ENCODE results near the gene TBC1D16.
"Not testable (repeated sequence)": the region's sequence is repeated elsewhere in the genome, so short reads cannot be mapped to it uniquely, and the experiment has no call there.

The TBC1D16 gene

GRCh38 chr17:80053102-80053501, 17.4 kb upstream of the TBC1D16 start:
- in situ Hi-C loops (cut with MboI; ENCODE audit: low sequenced_read_pairs) = no loop called here

DNA sequence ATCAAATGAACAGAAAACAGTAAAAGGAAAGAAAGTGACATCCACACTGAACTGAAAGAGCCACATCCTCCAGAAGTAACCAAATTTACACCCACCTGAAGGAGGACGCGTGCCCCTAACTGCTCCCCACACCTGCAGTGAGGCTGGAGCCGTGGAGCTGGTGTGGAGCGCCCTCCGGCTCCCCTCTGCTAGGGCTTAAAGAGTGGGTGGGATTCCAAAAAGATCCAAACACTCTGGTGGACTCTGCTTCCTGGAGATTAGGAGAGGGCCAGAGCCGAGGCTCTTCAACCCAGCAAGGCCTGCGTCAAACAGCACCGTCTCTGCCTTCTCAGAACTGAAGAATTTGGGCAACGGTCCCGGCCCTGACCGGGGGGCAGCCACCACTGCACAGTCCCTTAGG, 16.0 kb upstream of the TBC1D16 start:
- in situ Hi-C loops (cut with MboI; ENCODE audit: low sequenced_read_pairs) = no loop called here

DNA sequence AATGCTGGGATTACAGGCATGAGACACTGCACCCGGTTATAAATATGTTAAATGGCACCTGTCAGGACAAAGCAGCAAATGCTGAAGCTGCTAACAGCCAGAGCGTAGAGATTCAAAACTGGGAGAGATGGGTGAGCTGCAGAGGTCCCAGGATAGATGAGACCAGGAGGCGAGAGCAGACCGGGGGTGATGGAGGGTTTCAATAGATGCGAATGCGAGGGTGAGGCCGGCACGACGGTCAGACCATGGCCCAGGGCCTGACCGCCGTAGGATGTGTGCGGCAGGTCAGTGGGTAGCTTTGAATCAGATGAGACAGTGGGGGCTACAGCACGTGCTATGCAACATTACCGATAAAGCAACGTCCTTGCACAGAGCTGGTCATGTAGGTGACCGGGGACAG, 15.0 kb upstream of the TBC1D16 start:
- in situ Hi-C loops (cut with MboI; ENCODE audit: low sequenced_read_pairs) = no loop called here

- in situ Hi-C loops (cut with MboI; ENCODE audit: low sequenced_read_pairs) = no loop called here
Measured at GRCh38 chr17:80049986-80050385, 14.3 kb upstream of the TBC1D16 start.

DNA sequence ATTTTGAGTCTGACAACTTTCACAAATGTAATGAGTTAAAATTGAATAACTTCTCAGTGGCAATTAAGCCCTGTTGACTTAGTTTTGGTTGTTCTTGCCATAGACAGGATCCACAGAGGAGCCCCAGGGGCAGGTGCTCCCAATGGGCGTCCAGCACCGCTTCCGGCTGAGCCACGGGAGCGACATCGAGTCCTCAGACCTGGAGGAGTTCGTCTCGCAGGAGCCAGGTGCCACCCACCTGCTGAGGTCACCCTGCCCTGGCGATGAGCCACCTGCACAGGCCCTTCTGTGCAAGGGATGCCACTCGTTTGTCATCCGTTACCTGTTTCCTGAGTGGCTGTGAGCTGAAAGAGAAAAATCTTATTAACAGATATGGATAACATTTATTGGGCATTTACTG, 11.5 kb upstream of the TBC1D16 start:
- in situ Hi-C loops (cut with MboI; ENCODE audit: low sequenced_read_pairs) = no loop called here

DNA sequence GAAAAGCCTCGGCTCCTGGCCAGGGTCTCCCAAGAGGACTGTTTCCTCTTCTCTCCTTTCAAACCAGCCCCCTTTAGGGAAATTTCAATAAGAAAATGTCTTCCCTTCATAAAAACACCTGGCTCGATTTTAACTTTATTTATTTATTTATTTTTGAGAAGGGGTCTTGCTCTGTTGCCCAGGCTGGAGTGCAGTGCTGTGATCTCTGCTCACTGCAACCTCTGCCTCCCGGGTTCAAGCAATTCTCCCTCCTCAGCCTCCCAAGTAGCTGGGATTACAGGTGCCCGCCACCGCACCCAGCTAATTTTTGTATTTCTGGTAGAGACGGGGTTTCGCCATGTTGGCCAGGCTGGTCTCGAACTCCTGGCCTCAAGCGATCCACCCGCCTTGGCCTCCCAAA, 11.0 kb upstream of the TBC1D16 start:
- in situ Hi-C loops (cut with MboI; ENCODE audit: low sequenced_read_pairs) = not testable (repeated sequence)

GRCh38 chr17:80045703-80046102, 10.0 kb upstream of the TBC1D16 start:
- in situ Hi-C loops (cut with MboI; ENCODE audit: low sequenced_read_pairs) = no loop called here

DNA sequence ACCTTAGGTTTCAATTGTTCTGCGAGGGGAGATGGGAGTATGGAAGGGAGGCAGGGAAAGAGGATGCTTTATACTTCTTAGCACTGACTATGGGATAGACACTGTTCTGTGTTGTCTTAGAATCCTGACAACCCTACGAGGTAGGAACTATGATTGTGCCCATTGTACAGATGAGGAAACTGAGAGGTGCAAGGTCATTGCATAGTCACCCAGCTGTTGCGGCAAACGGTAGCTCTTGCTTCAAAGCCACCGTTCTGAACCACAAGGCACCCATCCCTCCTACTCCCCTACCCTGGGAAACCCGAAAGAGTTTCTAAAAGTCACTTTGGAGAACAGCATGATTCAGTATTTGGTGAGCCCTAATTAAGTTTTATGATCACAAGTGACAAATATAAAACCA, 8.3 kb upstream of the TBC1D16 start:
- in situ Hi-C loops (cut with MboI; ENCODE audit: low sequenced_read_pairs) = no loop called here

DNA sequence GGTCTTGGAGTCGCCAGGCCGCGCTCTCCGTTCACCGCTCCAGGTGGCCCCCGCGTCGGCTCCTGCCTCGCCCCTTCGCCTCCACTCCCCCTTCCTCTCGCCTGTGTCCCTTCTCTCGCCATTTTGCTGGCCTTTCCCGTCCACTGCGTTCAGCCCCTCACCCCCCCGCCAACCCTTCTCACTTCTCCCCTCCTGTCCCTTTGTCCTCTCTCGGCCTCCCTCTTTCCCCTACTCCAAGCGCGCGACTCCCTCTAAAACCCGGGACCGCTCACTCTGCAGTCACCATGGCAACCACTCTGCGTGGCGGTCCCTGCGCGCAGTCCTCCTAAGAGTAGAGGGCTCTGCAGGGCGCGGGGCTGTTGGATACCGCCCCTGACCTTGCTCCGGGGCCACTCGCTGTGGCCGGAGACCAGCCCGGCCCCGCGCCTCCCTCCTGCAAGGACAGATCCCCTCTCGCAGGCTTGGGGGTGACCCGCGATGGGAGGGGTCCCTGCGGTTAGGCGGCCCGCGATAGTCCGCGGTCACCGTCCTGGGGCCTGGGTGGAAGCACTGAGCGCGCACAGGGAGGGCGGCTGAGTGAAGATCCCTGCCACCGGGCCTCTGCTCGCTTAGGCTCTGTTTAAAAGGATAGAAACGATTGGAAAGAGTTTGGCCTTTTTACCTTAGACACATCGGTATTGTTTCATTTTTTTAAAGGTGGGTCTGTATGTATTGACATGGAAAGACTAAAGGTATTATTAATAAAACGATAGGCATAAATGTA, 1.2 kb upstream of the TBC1D16 start:
- in situ Hi-C loops (cut with MboI; ENCODE audit: low sequenced_read_pairs) = no loop called here

GRCh38 chr17:80035937-80036714, 454 bp upstream of the TBC1D16 start, which contains the start of gene CCDC40:
TSS of gene CCDC40 (plus strand) at chr17:80036642. CDS start at chr17:80036663, 21 bp downstream.
- in situ Hi-C loops (cut with MboI; ENCODE audit: low sequenced_read_pairs) = no loop called here

DNA sequence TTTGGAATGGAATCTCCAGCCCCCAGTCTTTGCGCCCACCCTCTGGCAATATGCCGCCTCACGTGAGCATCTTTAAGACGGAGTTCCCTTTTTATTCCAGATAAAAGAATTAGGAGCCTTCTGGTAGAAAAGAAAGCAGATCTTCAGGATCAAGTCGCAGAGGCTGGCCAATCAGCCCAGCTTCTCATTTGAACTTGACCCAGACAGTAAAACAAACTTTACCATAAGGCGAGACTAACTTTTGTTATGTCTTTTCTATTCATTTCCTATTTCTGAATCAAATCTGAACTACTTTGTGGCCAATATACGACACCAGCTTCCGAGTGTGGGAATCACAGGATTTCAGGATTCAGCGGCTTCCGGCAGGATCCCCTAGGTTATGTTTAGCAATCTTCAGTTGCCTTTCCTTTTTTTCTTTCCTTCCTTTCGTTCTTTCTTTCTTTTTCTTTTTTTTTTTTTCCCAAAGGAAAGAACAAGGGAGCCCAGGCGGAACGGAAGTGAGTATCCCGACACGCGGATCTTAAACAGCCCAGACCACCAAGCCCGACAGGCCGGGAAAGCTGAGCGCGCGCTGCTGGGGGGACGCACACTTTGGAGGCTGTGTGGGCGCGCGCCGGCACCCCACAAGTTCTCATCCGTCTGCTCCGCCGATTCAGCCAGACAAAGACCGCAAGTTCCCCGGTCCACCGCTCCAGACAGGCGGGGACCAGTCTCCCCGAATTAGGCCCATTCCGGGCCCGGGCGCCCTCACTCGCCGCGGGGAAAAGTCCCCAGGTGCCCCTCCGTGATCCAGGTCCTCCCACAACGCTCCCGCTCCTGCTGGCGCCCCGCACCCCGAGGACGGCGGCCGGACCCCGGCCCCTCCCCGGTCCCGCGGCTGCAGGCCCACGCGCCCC, 633 bp downstream of the TBC1D16 start:
- in situ Hi-C loops (cut with MboI; ENCODE audit: low sequenced_read_pairs) = no loop called here

DNA sequence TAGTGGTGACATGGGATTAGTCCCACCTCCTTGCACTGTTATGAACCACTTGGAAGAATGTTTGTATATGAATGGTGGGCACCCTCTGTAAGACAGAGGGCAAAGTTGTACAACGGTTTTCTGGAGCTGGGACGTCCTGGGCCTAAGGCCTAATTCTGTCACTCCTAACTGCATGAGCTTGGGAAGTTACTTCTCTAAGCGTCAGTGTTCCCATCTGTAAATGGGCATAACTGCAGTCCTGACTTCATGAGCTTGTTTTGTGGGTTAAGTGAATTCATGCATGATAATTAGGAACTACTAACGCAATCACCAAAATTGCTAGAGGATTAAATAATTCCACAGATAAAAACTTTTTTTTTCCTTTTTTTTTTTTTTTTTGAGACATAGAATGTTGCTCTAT, 1.8 kb downstream of the TBC1D16 start:
- in situ Hi-C loops (cut with MboI; ENCODE audit: low sequenced_read_pairs) = no loop called here

DNA sequence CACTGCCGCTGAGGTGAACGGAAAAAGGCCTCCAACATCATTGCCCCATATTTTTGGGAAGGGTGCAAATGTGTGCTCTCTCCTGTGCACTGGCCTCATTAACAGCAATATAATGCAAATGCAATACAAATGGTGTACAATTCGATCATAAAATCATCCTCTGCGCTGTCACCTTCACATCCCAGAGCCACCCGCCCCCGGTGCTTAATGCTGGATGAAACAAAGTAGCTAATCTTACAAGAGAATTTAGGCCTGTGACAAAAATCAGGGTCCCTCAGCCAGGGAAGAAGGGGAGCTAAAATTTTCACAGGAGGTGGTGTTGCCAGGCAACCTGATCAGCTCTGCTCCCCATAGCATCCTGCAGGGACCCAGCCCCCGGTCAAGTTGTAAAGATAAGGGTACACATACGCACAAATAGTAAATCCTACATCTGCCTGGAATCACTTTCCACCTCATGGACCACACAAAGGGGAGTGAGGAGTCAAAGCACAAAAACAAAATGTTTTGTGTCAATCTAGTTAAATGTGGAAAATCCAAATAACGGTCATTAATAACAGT, 3.0 kb downstream of the TBC1D16 start:
- in situ Hi-C loops (cut with MboI; ENCODE audit: low sequenced_read_pairs) = no loop called here

GRCh38 chr17:80031691-80032430, 3.8 kb downstream of the TBC1D16 start:
- in situ Hi-C loops (cut with MboI; ENCODE audit: low sequenced_read_pairs) = no loop called here

GRCh38 chr17:80030730-80031410, 4.8 kb downstream of the TBC1D16 start:
- in situ Hi-C loops (cut with MboI; ENCODE audit: low sequenced_read_pairs) = no loop called here

DNA sequence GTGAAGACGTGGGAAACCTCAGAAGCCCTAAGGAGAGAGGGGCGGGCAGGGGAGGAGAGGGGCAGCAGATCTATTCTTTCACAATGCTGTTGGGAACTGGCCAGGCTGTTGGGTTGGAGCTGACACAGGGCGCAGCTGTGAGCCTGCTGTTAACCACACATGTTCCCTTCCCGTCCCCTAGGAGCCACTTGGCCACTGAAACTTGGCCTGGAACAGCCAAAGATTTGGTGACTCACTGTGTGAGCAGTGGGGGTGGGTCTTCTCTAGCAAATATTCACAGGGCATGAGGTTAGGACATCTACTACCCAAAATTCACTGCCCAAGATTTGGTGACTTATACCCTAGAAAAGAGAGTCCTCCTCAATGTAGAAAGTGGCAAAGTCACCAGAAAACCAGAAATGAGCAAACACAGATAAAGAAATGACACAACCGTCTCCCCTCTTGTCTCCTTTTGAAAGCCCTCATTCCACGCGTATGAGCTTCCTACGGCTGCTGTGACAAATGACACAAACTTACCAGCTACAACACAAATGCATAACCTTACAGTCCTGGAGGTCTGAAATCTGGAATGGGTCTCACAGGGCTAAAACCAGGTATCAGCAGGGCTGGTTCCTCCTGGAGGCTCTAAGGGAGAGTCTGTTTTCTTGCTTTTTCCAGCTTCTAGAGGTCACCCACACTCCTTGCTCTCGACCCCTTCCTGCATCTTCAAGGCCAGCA, 6.3 kb downstream of the TBC1D16 start:
- in situ Hi-C loops (cut with MboI; ENCODE audit: low sequenced_read_pairs) = no loop called here

- in situ Hi-C loops (cut with MboI; ENCODE audit: low sequenced_read_pairs) = no loop called here
Measured at GRCh38 chr17:80028030-80028429, 7.6 kb downstream of the TBC1D16 start.

- in situ Hi-C loops (cut with MboI; ENCODE audit: low sequenced_read_pairs) = no loop called here
Measured at GRCh38 chr17:80027043-80027435, 8.6 kb downstream of the TBC1D16 start.
